SH-SY5Y (cell line): ENCODE measurements around the gene GARNL3.

Experiments used
- GATA2 ChIP-seq: IDR thresholded peaks from 2 replicates; pipeline ENCODE4 v1.6.1; 2011; ENCODE audit warnings: mild to moderate bottlenecking, low read depth, low read length
- GATA3 ChIP-seq: IDR thresholded peaks from 2 replicates; pipeline ENCODE4 v1.6.1; 2011; ENCODE audit warnings: low read depth, mild to moderate bottlenecking, low read length, moderate library complexity

- no peak for TF ChIP-seq GATA2
- no peak for TF ChIP-seq GATA3
Measured at GRCh38 chr9:127273326-127273725, 8.8 kb downstream of the GARNL3 start.
